GM12878 (cell line): Measurements from ENCODE around the gene TESK2. TPM values are rescaled to one million over a fixed set of nuclear protein-coding genes. Genes with fewer than 3 reads are reported as not detected.

ENCODE experiments used
- ATAC-seq: fragments of 200-7000 bp; cut with Tn5 transposase; 3 replicates; pipeline ENCODE4 v1.9.1; 2020; ENCODE audit warnings: mild to moderate bottlenecking, moderate library complexity
- BruUV-seq: library from RNA; stranded (reverse); fragments of 400-500 nt; replicated peaks from 2 replicates; lab custom pipeline; 2021; lab: Mats Ljungman, UMichigan
- CTCF ChIA-PET: fragments of 300-600 bp; sonication (Branson Sonifier 250); formaldehyde crosslinking; extraction: SDS; loops from one replicate; lab custom pipeline; 2021; ENCODE audit warnings: inconsistent platforms; lab: Yijun Ruan, JAX
- POLR2A ChIA-PET: fragments of 350-600 bp; formaldehyde crosslinking; extraction: SDS; loops from one replicate; lab custom pipeline; 2021; ENCODE audit warnings: inconsistent platforms; lab: Charles Lee
- RAD21 ChIA-PET: fragments of 300-600 bp; sonication (Branson Sonifier 250); formaldehyde crosslinking; loops from one replicate; lab custom pipeline; 2023; ENCODE audit warnings: antibody characterized with exemption; ENCODE audit not compliant: unreplicated experiment; lab: Charles Lee
- SMC1A ChIA-PET: fragments of 300-600 bp; sonication (Branson Sonifier 250); formaldehyde crosslinking; loops from one replicate; lab custom pipeline; 2023; ENCODE audit not compliant: unreplicated experiment, uncharacterized antibody; lab: Charles Lee
- DNase-seq: peaks from one replicate; pipeline ENCODE4 v3.0.0-alpha.2; 2011; ENCODE audit warnings: low read depth, low spot score
- FAIRE-seq: peaks from 3 replicates; lab custom pipeline; 2011; peaks lifted over from hg19 to GRCh38; lab: Jason Lieb, UNC
- H2AFZ ChIP-seq: 2 replicates; pipeline ENCODE4 v1.6.0; 2011; ENCODE audit warnings: low read depth, low read length, control low read depth; ENCODE audit not compliant: control insufficient read depth
- H3K27ac ChIP-seq: 2 replicates; pipeline ENCODE4 v1.5.1; 2011; ENCODE audit warnings: control low read depth; ENCODE audit not compliant: control insufficient read depth, insufficient read depth
- H3K27me3 ChIP-seq, 2 experiments: replicated peaks in 1 of 2; 2 replicates each; pipeline versions ENCODE4 v1.6.0 to v1.6.1; 2011; ENCODE audit warnings: low read length in 1 of 2; ENCODE audit not compliant: control insufficient read depth in 2 of 2, insufficient read depth in 2 of 2
- H3K36me3 ChIP-seq, 2 experiments: 2 replicates each; pipeline ENCODE4 v1.5.1; 2011; ENCODE audit warnings: low read length in 1 of 2; ENCODE audit not compliant: control insufficient read depth in 2 of 2, insufficient read depth in 2 of 2
- H3K4me1 ChIP-seq: 2 replicates; pipeline ENCODE4 v1.6.1; 2011; ENCODE audit warnings: mild to moderate bottlenecking, low read length, moderate library complexity, mixed read lengths; ENCODE audit not compliant: control insufficient read depth, insufficient read depth
- H3K4me2 ChIP-seq: 2 replicates; pipeline ENCODE4 v1.6.0; 2011; ENCODE audit warnings: control low read depth; ENCODE audit not compliant: control insufficient read depth, insufficient read depth
- H3K4me3 ChIP-seq: fragments of 200-600 bp; sonication (generic); 2 replicates; pipeline ENCODE4 v1.5.1; 2016
- H3K79me2 ChIP-seq: 2 replicates; pipeline ENCODE4 v1.6.0; 2011; ENCODE audit warnings: low read length; ENCODE audit not compliant: control insufficient read depth, insufficient read depth
- H3K9ac ChIP-seq: 2 replicates; pipeline ENCODE4 v1.8.0; 2011; ENCODE audit warnings: low read length, control low read depth, mixed read lengths; ENCODE audit not compliant: control insufficient read depth, insufficient read depth
- H3K9me3 ChIP-seq: replicated peaks from 3 replicates; pipeline ENCODE4 v1.5.1; 2011; ENCODE audit warnings: mild to moderate bottlenecking, low read length; ENCODE audit not compliant: control insufficient read depth, insufficient read depth
- H4K20me1 ChIP-seq: 2 replicates; pipeline ENCODE4 v1.6.0; 2011; ENCODE audit not compliant: control insufficient read depth, insufficient read depth
- ATF2 ChIP-seq: IDR thresholded peaks from 2 replicates; pipeline ENCODE4 v1.6.1; 2012; ENCODE audit warnings: low read length, inconsistent platforms
- BMI1 ChIP-seq: fragments of 450-650 bp; IDR thresholded peaks from 2 replicates; pipeline ENCODE4 v1.6.1; 2016; ENCODE audit warnings: mild to moderate bottlenecking, moderate library complexity, borderline replicate concordance
- CBFB ChIP-seq: IDR thresholded peaks from 2 replicates; pipeline ENCODE4 v1.6.1; 2016; ENCODE audit warnings: antibody characterized with exemption, low read depth
- E2F8 ChIP-seq: fragments of 450-650 bp; IDR thresholded peaks from 2 replicates; pipeline ENCODE4 v1.6.1; 2018; ENCODE audit warnings: mild to moderate bottlenecking, low read depth, moderate library complexity; ENCODE audit not compliant: partially characterized antibody
- EP300 ChIP-seq, 2 experiments: fragments of 150-350 bp in 1 of 2; IDR thresholded peaks; 2 replicates each; pipeline ENCODE4 v1.6.1; 2011 to 2012; ENCODE audit warnings: low read depth in 2 of 2, low read length in 2 of 2, borderline replicate concordance in 1 of 2, improper control_type of control experiment in 1 of 2, inconsistent platforms in 1 of 2; ENCODE audit not compliant: control insufficient read depth in 1 of 2
- NFXL1 ChIP-seq: fragments of 450-650 bp; IDR thresholded peaks from 2 replicates; pipeline ENCODE4 v1.6.1; 2017; ENCODE audit warnings: antibody characterized with exemption, mild to moderate bottlenecking, borderline replicate concordance
- PAX5 ChIP-seq: IDR thresholded peaks from 2 replicates; pipeline ENCODE4 v1.6.1; 2011; ENCODE audit warnings: low read depth, low read length, borderline replicate concordance
- WGBS: methylation state at CpG from one replicate; pipeline ENCODE4 v1.1.6; 2016; ENCODE audit warnings: low lambda C conversion rate; ENCODE audit not compliant: insufficient replicate concordance, insufficient coverage; ENCODE audit errors: missing lambda C conversion rate; 5-methylcytosine and 5-hydroxymethylcytosine counted together
- in situ Hi-C: fragments of 300-500 bp; cut with MboI; formaldehyde crosslinking; loops from 9 replicates; pipeline ENCODE4 v1.14.3; 2018; ENCODE audit warnings: mixed read lengths
- intact Hi-C: fragments of 100-400 bp; cut with micrococcal nuclease; formaldehyde crosslinking; loops from one replicate; pipeline ENCODE4 v1.14.2; 2022; ENCODE audit not compliant: unreplicated experiment
- polyA plus RNA-seq, 11 experiments: library from polyadenylated mRNA; depleted of rRNA in 4 of 11; unstranded in 6 of 11; stranded (reverse) in 5 of 11; fragments of >200 nt; fragmentation: Nextera tagmentation in 4 of 11; fragmentation: Illumina TruSeq in 1 of 11; extraction: Ambion mirVana in 4 of 11; extraction: Trizol in 1 of 11; gene quantifications; 1 replicate in 1 of 11; 2 replicates in 10 of 11; pipeline versions ENCODE4 v1.2.1 to v1.2.3, GENCODE V29; 2011 to 2016; ENCODE audit warnings: inconsistent platforms in 2 of 11, missing spikeins in 2 of 11, low read depth in 1 of 11
- total RNA-seq, 4 experiments: library from RNA; depleted of rRNA in 3 of 4; stranded (reverse); fragments of >200 nt in 3 of 4; fragmentation: Illumina TruSeq in 1 of 4; extraction: Trizol in 1 of 4; gene quantifications; 2 replicates each; pipeline versions ENCODE4 v1.2.1 to v1.2.3, GENCODE V29; 2013 to 2021
- TF ChIP-seq, protein P1 (sequence below): fragments of 450-650 bp; formaldehyde crosslinking; IDR thresholded peaks from 2 replicates; pipeline ENCODE4 v1.4.0; 2022; ENCODE audit warnings: mild to moderate bottlenecking, moderate library complexity
- TF ChIP-seq, protein P2 (sequence below): fragments of 450-650 bp; IDR thresholded peaks from 2 replicates; pipeline ENCODE4 v1.6.1; 2018; ENCODE audit warnings: borderline replicate concordance, mild to moderate bottlenecking; ENCODE audit not compliant: partially characterized antibody

Gene TESK2
- total and polyA plus RNA-seq, 10 of the 15 experiments (the other 5 are each of a cell fraction or from before 2014, with no cell fraction given), result 2.2 to 10.0 (median 5.7) TPM

GRCh38 chr1:45314266-45314665 lies 176.7 kb downstream of the TESK2 start:
- no peaks in the 10 kb centered on the region for H3K27me3 ChIP-seq

More at GRCh38 chr1:45314266-45314665, 176.7 kb downstream of the TESK2 start:
- Histone ChIP-seq H4K20me1 (no peaks in the 10 kb centered on the region), H3K9ac (no peak overlapping the region), H3K9me3 (no peaks in the 10 kb centered on the region; the same call in 2 of the 3 replicates), H2AFZ (no peak overlapping the region), H3K27ac (no peak overlapping the region), H3K79me2 (no peaks in the 10 kb centered on the region), H3K36me3 (no peaks in the 10 kb centered on the region), H3K4me1 (no peaks in the 10 kb centered on the region), H3K4me2 (no peak overlapping the region), H3K4me3 (no peak overlapping the region)
- intact Hi-C loops (no loop called here), in situ Hi-C loops (no loop called here)
- no peak for DNase-seq
- BruUV-seq, result no TSS peak
- WGBS, result 34% methylated on average over 3 of the region's 3 CpGs
- SMC1A ChIA-PET, result interaction anchor here (0.7 to 1.6 kb wide), 7 partner anchors 9 to 237 kb away, joined by 3 to 8 read pairs (median 3); partner anchors contain the start of genes AKR1A1 and TOE1
- no peak for ATAC-seq
- RAD21 ChIA-PET, result interaction anchor here (0.8 to 1.9 kb wide), 2 partner anchors 8 to 26 kb away, joined by 4 to 11 read pairs; partner anchors contain the start of genes MUTYH and TOE1
- POLR2A ChIA-PET, result interaction anchor here (1.4 kb wide), 1 partner anchor 8 kb away, joined by 3 read pairs; no protein-coding TSS in a partner anchor
- TF ChIP-seq E2F8, result no peak
- TF ChIP-seq, protein P1, sequence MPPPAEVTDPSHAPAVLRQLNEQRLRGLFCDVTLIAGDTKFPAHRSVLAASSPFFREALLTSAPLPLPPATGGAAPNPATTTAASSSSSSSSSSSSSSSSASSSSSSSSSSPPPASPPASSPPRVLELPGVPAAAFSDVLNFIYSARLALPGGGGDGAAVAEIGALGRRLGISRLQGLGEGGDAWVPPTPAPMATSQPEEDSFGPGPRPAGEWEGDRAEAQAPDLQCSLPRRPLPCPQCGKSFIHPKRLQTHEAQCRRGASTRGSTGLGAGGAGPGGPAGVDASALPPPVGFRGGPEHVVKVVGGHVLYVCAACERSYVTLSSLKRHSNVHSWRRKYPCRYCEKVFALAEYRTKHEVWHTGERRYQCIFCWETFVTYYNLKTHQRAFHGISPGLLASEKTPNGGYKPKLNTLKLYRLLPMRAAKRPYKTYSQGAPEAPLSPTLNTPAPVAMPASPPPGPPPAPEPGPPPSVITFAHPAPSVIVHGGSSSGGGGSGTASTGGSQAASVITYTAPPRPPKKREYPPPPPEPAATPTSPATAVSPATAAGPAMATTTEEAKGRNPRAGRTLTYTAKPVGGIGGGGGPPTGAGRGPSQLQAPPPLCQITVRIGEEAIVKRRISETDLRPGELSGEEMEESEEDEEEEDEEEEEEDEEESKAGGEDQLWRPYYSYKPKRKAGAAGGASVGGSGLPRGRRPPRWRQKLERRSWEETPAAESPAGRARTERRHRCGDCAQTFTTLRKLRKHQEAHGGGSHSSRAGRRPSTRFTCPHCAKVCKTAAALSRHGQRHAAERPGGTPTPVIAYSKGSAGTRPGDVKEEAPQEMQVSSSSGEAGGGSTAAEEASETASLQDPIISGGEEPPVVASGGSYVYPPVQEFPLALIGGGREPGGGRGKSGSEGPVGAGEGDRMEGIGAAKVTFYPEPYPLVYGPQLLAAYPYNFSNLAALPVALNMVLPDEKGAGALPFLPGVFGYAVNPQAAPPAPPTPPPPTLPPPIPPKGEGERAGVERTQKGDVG, result no peak
- TF ChIP-seq CBFB, result no peak
- TF ChIP-seq NFXL1, result no peak
- TF ChIP-seq PAX5, result no peak
- TF ChIP-seq, protein P2, sequence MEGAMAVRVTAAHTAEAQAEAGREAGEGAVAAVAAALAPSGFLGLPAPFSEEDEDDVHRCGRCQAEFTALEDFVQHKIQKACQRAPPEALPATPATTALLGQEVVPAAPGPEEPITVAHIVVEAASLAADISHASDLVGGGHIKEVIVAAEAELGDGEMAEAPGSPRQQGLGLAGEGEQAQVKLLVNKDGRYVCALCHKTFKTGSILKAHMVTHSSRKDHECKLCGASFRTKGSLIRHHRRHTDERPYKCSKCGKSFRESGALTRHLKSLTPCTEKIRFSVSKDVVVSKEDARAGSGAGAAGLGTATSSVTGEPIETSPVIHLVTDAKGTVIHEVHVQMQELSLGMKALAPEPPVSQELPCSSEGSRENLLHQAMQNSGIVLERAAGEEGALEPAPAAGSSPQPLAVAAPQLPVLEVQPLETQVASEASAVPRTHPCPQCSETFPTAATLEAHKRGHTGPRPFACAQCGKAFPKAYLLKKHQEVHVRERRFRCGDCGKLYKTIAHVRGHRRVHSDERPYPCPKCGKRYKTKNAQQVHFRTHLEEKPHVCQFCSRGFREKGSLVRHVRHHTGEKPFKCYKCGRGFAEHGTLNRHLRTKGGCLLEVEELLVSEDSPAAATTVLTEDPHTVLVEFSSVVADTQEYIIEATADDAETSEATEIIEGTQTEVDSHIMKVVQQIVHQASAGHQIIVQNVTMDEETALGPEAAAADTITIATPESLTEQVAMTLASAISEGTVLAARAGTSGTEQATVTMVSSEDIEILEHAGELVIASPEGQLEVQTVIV, result no peak
- TF ChIP-seq EP300 (IDR thresholded peaks at IDR 0.05; ENCODE audit: borderline replicate concordance in 1 of 2, control insufficient read depth in 1 of 2, low read depth in 2 of 2, low read length in 2 of 2), result no peak
- TF ChIP-seq ATF2, result no peak
- no peak for TF ChIP-seq BMI1
- CTCF ChIA-PET, result interaction anchor here (0.6 to 2.3 kb wide), 6 partner anchors 9 to 242 kb away, joined by 3 to 7 read pairs (median 4); partner anchors contain the start of genes CCDC163, MMACHC and TOE1
- no peak for FAIRE-seq
